ENCODE data around the gene AUTS2.

AUTS2 gene

GRCh38 chr7:69883399-69883891, 285.2 kb downstream of the AUTS2 start:
- Histone ChIP-seq H3K9me3 (ENCODE audit: control insufficient read depth, low read length) (no peaks in the 10 kb centered on the region), H3K4me3 (ENCODE audit: insufficient read depth, low read depth, low read length, poor library complexity, severe bottlenecking) (no peak overlapping the region), H3K27me3 (replicated peaks; ENCODE audit: control insufficient read depth, insufficient read depth, low read length, poor library complexity, severe bottlenecking) (no peaks in the 10 kb centered on the region), H3K36me3 (ENCODE audit: control insufficient read depth, insufficient read depth, low read length) (no peaks in the 10 kb centered on the region), H3K4me1 (ENCODE audit: control insufficient read depth, insufficient read depth, low read length, poor library complexity, severe bottlenecking) (no peaks in the 10 kb centered on the region), H3K27ac (ENCODE audit: insufficient read depth, low read length, poor library complexity, severe bottlenecking) (no peak overlapping the region)
- no peak for DNase-seq

GRCh38 chr7:69885431-69885830, 287.2 kb downstream of the AUTS2 start:
- no peaks in the 10 kb centered on the region for H3K9me3 ChIP-seq (ENCODE audit: control insufficient read depth, low read length)
- H3K4me1 ChIP-seq (ENCODE audit: control insufficient read depth, insufficient read depth, low read length, poor library complexity, severe bottlenecking): no peaks in the 10 kb centered on the region
- H3K4me3 ChIP-seq (ENCODE audit: insufficient read depth, low read depth, low read length, poor library complexity, severe bottlenecking): no peak overlapping the region
- DNase-seq: no peak
- H3K27me3 ChIP-seq (replicated peaks; ENCODE audit: control insufficient read depth, insufficient read depth, low read length, poor library complexity, severe bottlenecking): no peaks in the 10 kb centered on the region
- H3K36me3 ChIP-seq (ENCODE audit: control insufficient read depth, insufficient read depth, low read length): no peaks in the 10 kb centered on the region
- no peak overlapping the region for H3K27ac ChIP-seq (ENCODE audit: insufficient read depth, low read length, poor library complexity, severe bottlenecking)

- no peak for DNase-seq
- no peak overlapping the region for H3K27ac ChIP-seq (ENCODE audit: insufficient read depth, low read length, poor library complexity, severe bottlenecking)
- H3K4me3 ChIP-seq (ENCODE audit: insufficient read depth, low read depth, low read length, poor library complexity, severe bottlenecking): no peak overlapping the region
- no peaks in the 10 kb centered on the region for H3K36me3 ChIP-seq (ENCODE audit: control insufficient read depth, insufficient read depth, low read length)
- H3K9me3 ChIP-seq (ENCODE audit: control insufficient read depth, low read length): no peaks in the 10 kb centered on the region
- H3K27me3 ChIP-seq (replicated peaks; ENCODE audit: control insufficient read depth, insufficient read depth, low read length, poor library complexity, severe bottlenecking): no peaks in the 10 kb centered on the region
- no peaks in the 10 kb centered on the region for H3K4me1 ChIP-seq (ENCODE audit: control insufficient read depth, insufficient read depth, low read length, poor library complexity, severe bottlenecking)
These were observed 291.2 kb downstream of the AUTS2 start for GRCh38 chr7:69889338-69889975.

GRCh38 chr7:69889976-69890351, 291.7 kb downstream of the AUTS2 start:
- H3K9me3 ChIP-seq (ENCODE audit: control insufficient read depth, low read length): no peaks in the 10 kb centered on the region
- H3K27me3 ChIP-seq (replicated peaks; ENCODE audit: control insufficient read depth, insufficient read depth, low read length, poor library complexity, severe bottlenecking): no peaks in the 10 kb centered on the region
- H3K4me1 ChIP-seq (ENCODE audit: control insufficient read depth, insufficient read depth, low read length, poor library complexity, severe bottlenecking): no peaks in the 10 kb centered on the region
- H3K36me3 ChIP-seq (ENCODE audit: control insufficient read depth, insufficient read depth, low read length): no peaks in the 10 kb centered on the region
- H3K4me3 ChIP-seq (ENCODE audit: insufficient read depth, low read depth, low read length, poor library complexity, severe bottlenecking): no peak overlapping the region
- no peak for DNase-seq
- no peak overlapping the region for H3K27ac ChIP-seq (ENCODE audit: insufficient read depth, low read length, poor library complexity, severe bottlenecking)

DNA sequence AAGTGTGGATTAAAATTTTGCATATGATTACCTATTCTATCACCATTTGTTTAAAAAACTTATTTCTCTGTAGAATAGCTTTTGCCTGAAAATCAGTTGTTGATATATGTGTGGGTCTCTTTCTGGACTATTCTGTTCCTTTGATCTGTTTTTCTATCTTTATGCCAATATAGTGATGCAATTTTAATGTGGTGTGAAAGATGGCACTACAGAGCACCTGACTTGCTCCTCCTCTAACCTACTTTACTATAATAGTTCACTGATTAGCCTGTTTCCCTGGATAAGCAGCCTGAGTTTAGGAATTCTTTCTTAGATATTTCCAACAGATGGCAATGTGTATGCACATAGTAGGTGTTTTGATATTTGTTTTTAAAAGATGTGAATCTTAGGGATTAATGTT, 294.5 kb downstream of the AUTS2 start:
- Histone ChIP-seq H3K9me3 (ENCODE audit: control insufficient read depth, low read length) (no peaks in the 10 kb centered on the region), H3K4me3 (ENCODE audit: insufficient read depth, low read depth, low read length, poor library complexity, severe bottlenecking) (no peak overlapping the region), H3K27me3 (replicated peaks; ENCODE audit: control insufficient read depth, insufficient read depth, low read length, poor library complexity, severe bottlenecking) (no peaks in the 10 kb centered on the region), H3K27ac (ENCODE audit: insufficient read depth, low read length, poor library complexity, severe bottlenecking) (no peak overlapping the region), H3K36me3 (ENCODE audit: control insufficient read depth, insufficient read depth, low read length) (no peaks in the 10 kb centered on the region), H3K4me1 (ENCODE audit: control insufficient read depth, insufficient read depth, low read length, poor library complexity, severe bottlenecking) (no peaks in the 10 kb centered on the region)
- DNase-seq: no peak

- H3K36me3 ChIP-seq (ENCODE audit: control insufficient read depth, insufficient read depth, low read length): no peaks in the 10 kb centered on the region
- DNase-seq: no peak
- H3K4me3 ChIP-seq (ENCODE audit: insufficient read depth, low read depth, low read length, poor library complexity, severe bottlenecking): no peak overlapping the region
- no peaks in the 10 kb centered on the region for H3K9me3 ChIP-seq (ENCODE audit: control insufficient read depth, low read length)
- no peaks in the 10 kb centered on the region for H3K4me1 ChIP-seq (ENCODE audit: control insufficient read depth, insufficient read depth, low read length, poor library complexity, severe bottlenecking)
- no peaks in the 10 kb centered on the region for H3K27me3 ChIP-seq (replicated peaks; ENCODE audit: control insufficient read depth, insufficient read depth, low read length, poor library complexity, severe bottlenecking)
- H3K27ac ChIP-seq (ENCODE audit: insufficient read depth, low read length, poor library complexity, severe bottlenecking): no peak overlapping the region
These were observed 295.6 kb downstream of the AUTS2 start for GRCh38 chr7:69893906-69894305.

GRCh38 chr7:69895446-69895845, 297.2 kb downstream of the AUTS2 start:
- Histone ChIP-seq H3K4me3 (ENCODE audit: insufficient read depth, low read depth, low read length, poor library complexity, severe bottlenecking) (no peak overlapping the region), H3K4me1 (ENCODE audit: control insufficient read depth, insufficient read depth, low read length, poor library complexity, severe bottlenecking) (no peaks in the 10 kb centered on the region), H3K27me3 (replicated peaks; ENCODE audit: control insufficient read depth, insufficient read depth, low read length, poor library complexity, severe bottlenecking) (no peaks in the 10 kb centered on the region), H3K36me3 (ENCODE audit: control insufficient read depth, insufficient read depth, low read length) (no peaks in the 10 kb centered on the region), H3K9me3 (ENCODE audit: control insufficient read depth, low read length) (no peaks in the 10 kb centered on the region), H3K27ac (ENCODE audit: insufficient read depth, low read length, poor library complexity, severe bottlenecking) (no peak overlapping the region)
- DNase-seq: no peak

GRCh38 chr7:69896121-69896520, 297.8 kb downstream of the AUTS2 start:
- no peaks in the 10 kb centered on the region for H3K4me1 ChIP-seq (ENCODE audit: control insufficient read depth, insufficient read depth, low read length, poor library complexity, severe bottlenecking)
- DNase-seq: no peak
- no peaks in the 10 kb centered on the region for H3K36me3 ChIP-seq (ENCODE audit: control insufficient read depth, insufficient read depth, low read length)
- H3K27ac ChIP-seq (ENCODE audit: insufficient read depth, low read length, poor library complexity, severe bottlenecking): no peak overlapping the region
- H3K4me3 ChIP-seq (ENCODE audit: insufficient read depth, low read depth, low read length, poor library complexity, severe bottlenecking): no peak overlapping the region
- H3K9me3 ChIP-seq (ENCODE audit: control insufficient read depth, low read length): no peaks in the 10 kb centered on the region
- no peaks in the 10 kb centered on the region for H3K27me3 ChIP-seq (replicated peaks; ENCODE audit: control insufficient read depth, insufficient read depth, low read length, poor library complexity, severe bottlenecking)

- Histone ChIP-seq H3K4me1 (ENCODE audit: control insufficient read depth, insufficient read depth, low read length, poor library complexity, severe bottlenecking) (no peaks in the 10 kb centered on the region), H3K27me3 (replicated peaks; ENCODE audit: control insufficient read depth, insufficient read depth, low read length, poor library complexity, severe bottlenecking) (no peaks in the 10 kb centered on the region)
- DNase-seq: no peak
These were observed 299.9 kb downstream of the AUTS2 start for GRCh38 chr7:69898189-69898588.

GRCh38 chr7:69903410-69903809, 305.1 kb downstream of the AUTS2 start:
- Histone ChIP-seq H3K4me1 (ENCODE audit: control insufficient read depth, insufficient read depth, low read length, poor library complexity, severe bottlenecking) (no peaks in the 10 kb centered on the region), H3K9me3 (ENCODE audit: control insufficient read depth, low read length) (no peaks in the 10 kb centered on the region), H3K27ac (ENCODE audit: insufficient read depth, low read length, poor library complexity, severe bottlenecking) (no peak overlapping the region), H3K4me3 (ENCODE audit: insufficient read depth, low read depth, low read length, poor library complexity, severe bottlenecking) (no peak overlapping the region), H3K27me3 (replicated peaks; ENCODE audit: control insufficient read depth, insufficient read depth, low read length, poor library complexity, severe bottlenecking) (no peaks in the 10 kb centered on the region), H3K36me3 (ENCODE audit: control insufficient read depth, insufficient read depth, low read length) (no peaks in the 10 kb centered on the region)
- no peak for DNase-seq

More at GRCh38 chr7:69898189-69898588, 299.9 kb downstream of the AUTS2 start:
- Histone ChIP-seq H3K27ac (ENCODE audit: insufficient read depth, low read length, poor library complexity, severe bottlenecking) (no peak overlapping the region), H3K4me3 (ENCODE audit: insufficient read depth, low read depth, low read length, poor library complexity, severe bottlenecking) (no peak overlapping the region), H3K36me3 (ENCODE audit: control insufficient read depth, insufficient read depth, low read length) (no peaks in the 10 kb centered on the region), H3K9me3 (ENCODE audit: control insufficient read depth, low read length) (no peaks in the 10 kb centered on the region)
